GM19395 (cell line): ENCODE results near the gene KCND2.
"Not testable (repeated sequence)": the region's sequence is repeated elsewhere in the genome, so short reads cannot be mapped to it uniquely, and the experiment has no call there.

Source experiments
- ATAC-seq: cut with Tn5 transposase; IDR thresholded peaks from one replicate; pipeline ENCODE4 v1.9.1; 2021; ENCODE audit warnings: mild to moderate bottlenecking, moderate library complexity; ENCODE audit not compliant: unreplicated experiment

The KCND2 gene

GRCh38 chr7:120578657-120579056, 305.7 kb downstream of the KCND2 start:
- not testable (repeated sequence) for ATAC-seq

GRCh38 chr7:120582916-120583315, 309.9 kb downstream of the KCND2 start:
- ATAC-seq = no peak

GRCh38 chr7:120583899-120584586, 311.1 kb downstream of the KCND2 start:
- ATAC-seq = no peak

- ATAC-seq = no peak
Observed at GRCh38 chr7:120586571-120586970, 313.6 kb downstream of the KCND2 start.

GRCh38 chr7:120587243-120587642, 314.3 kb downstream of the KCND2 start:
- no peak for ATAC-seq

- ATAC-seq = no peak
Observed at GRCh38 chr7:120588416-120588815, 315.4 kb downstream of the KCND2 start.

GRCh38 chr7:120588862-120589261, 315.9 kb downstream of the KCND2 start:
- ATAC-seq = no peak

GRCh38 chr7:120600607-120601006, 327.6 kb downstream of the KCND2 start:
- ATAC-seq = no peak

- ATAC-seq = no peak
Observed at GRCh38 chr7:120603366-120603765, 330.4 kb downstream of the KCND2 start.

GRCh38 chr7:120609136-120609753, 336.3 kb downstream of the KCND2 start:
- no peak for ATAC-seq

- ATAC-seq = no peak
Observed at GRCh38 chr7:120611975-120612374, 339.0 kb downstream of the KCND2 start.

- peak; percentile 69 for ATAC-seq
Observed at GRCh38 chr7:120615703-120616102, 342.7 kb downstream of the KCND2 start.

GRCh38 chr7:120617275-120617674, 344.3 kb downstream of the KCND2 start:
- ATAC-seq = peak; percentile 62

- no peak for ATAC-seq
Observed at GRCh38 chr7:120628251-120628650, 355.3 kb downstream of the KCND2 start.

GRCh38 chr7:120639884-120640283, 366.9 kb downstream of the KCND2 start:
- ATAC-seq = no peak

- no peak for ATAC-seq
Observed at GRCh38 chr7:120645966-120646365, 373.0 kb downstream of the KCND2 start.

- no peak for ATAC-seq
Observed at GRCh38 chr7:120654241-120654640, 381.3 kb downstream of the KCND2 start.

- ATAC-seq = no peak
Observed at GRCh38 chr7:120658516-120658915, 385.5 kb downstream of the KCND2 start.

GRCh38 chr7:120662291-120662690, 389.3 kb downstream of the KCND2 start:
- ATAC-seq = no peak

- no peak for ATAC-seq
Observed at GRCh38 chr7:120665068-120665467, 392.1 kb downstream of the KCND2 start.

- ATAC-seq = no peak
Observed at GRCh38 chr7:120675076-120675475, 402.1 kb downstream of the KCND2 start.

- no peak for ATAC-seq
Observed at GRCh38 chr7:120677535-120677934, 404.6 kb downstream of the KCND2 start.

GRCh38 chr7:120680985-120681384, 408.0 kb downstream of the KCND2 start:
- ATAC-seq = no peak
